IPS-18a (cell line): Measurements from ENCODE around the gene NOXRED1.
A peak's percentile ranks its signal among the peaks of the same experiment; 100 is the strongest.

ENCODE experiments used
- H3K27ac ChIP-seq: one replicate; pipeline ENCODE4 v1.5.1; 2013; ENCODE audit warnings: low read length
- H3K27me3 ChIP-seq: one replicate; pipeline ENCODE4 v1.6.1; 2013; ENCODE audit warnings: mild to moderate bottlenecking, low read length; ENCODE audit not compliant: control insufficient read depth, insufficient read depth
- H3K36me3 ChIP-seq: one replicate; pipeline ENCODE4 v1.6.1; 2013; ENCODE audit warnings: low read depth, low read length; ENCODE audit not compliant: control insufficient read depth
- H3K4me1 ChIP-seq: one replicate; pipeline ENCODE4 v1.6.1; 2013; ENCODE audit warnings: low read depth, low read length; ENCODE audit not compliant: control insufficient read depth
- H3K4me3 ChIP-seq: one replicate; pipeline ENCODE4 v1.5.1; 2013; ENCODE audit warnings: low read length
- H3K9ac ChIP-seq: one replicate; pipeline ENCODE4 v1.6.1; 2013; ENCODE audit warnings: mild to moderate bottlenecking, low read length, moderate library complexity
- H3K9me3 ChIP-seq: one replicate; pipeline ENCODE4 v1.6.1; 2013; ENCODE audit warnings: low read depth, low read length; ENCODE audit not compliant: control insufficient read depth

The NOXRED1 gene

GRCh38 chr14:77423423-77423822 lies at the start of gene NOXRED1:
NOXRED1 (minus strand) TSS chr14:77423523; CDS start chr14:77422889, 634 bp downstream.
- Histone ChIP-seq H3K9ac (no peak within 1 kb of the TSS), H3K36me3 (peaks cover 12% of the 10 kb centered on the region), H3K9me3 (peaks cover 3% of the 10 kb centered on the region), H3K27ac (no peak within 1 kb of the TSS), H3K4me3 (no peak within 1 kb of the TSS), H3K27me3 (no peaks in the 10 kb centered on the region), H3K4me1 (peaks cover 11% of the 10 kb centered on the region)

DNA sequence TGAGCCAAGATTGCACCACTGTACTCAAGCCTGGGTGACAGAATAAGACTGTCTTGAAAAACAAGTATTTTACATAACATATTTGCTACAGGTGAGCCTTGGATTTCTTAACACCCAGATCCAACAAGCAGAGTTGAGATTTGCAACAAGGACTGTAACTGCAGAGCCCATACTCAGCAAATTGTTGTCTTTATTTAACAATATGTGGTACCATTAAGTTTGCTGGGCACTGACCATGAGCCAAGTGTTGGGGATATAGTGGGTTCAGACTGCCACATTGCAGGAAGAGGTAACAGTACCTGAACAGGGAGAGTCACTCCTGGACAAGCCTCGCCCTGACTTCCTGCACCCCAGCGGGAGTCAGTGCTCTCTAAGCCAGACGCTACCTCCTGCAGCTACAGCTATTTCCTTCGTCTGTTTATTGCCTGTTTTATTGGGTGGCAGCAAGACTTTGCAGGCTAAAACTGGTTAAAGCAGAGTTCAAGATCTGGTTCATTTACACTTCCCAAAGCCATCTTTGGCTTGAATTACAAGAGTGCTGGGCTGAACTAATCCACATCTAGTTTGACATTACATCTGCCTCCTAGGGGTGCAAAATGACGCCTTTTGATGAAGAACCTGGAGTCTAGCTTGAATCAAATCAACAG lies 47.0 kb upstream of the NOXRED1 start:
- no peak overlapping the region for H3K27ac ChIP-seq
- H3K9ac ChIP-seq = no peak overlapping the region
- H3K4me3 ChIP-seq = no peak overlapping the region

GRCh38 chr14:77469539-77469938 lies 46.2 kb upstream of the NOXRED1 start:
- Histone ChIP-seq H3K36me3 (peaks cover 46% of the 10 kb centered on the region), H3K27me3 (no peaks in the 10 kb centered on the region), H3K9me3 (no peaks in the 10 kb centered on the region), H3K4me1 (peaks cover 2% of the 10 kb centered on the region), H3K4me3 (no peak overlapping the region), H3K9ac (no peak overlapping the region), H3K27ac (no peak overlapping the region)

More for the DNA sequence above, 47.0 kb upstream of the NOXRED1 start:
- H3K9me3 ChIP-seq = no peaks in the 10 kb centered on the region
- no peaks in the 10 kb centered on the region for H3K27me3 ChIP-seq
- peaks cover 38% of the 10 kb centered on the region for H3K36me3 ChIP-seq
- H3K4me1 ChIP-seq = peaks cover 2% of the 10 kb centered on the region

- H3K27me3 ChIP-seq = no peaks in the 10 kb centered on the region
- H3K9ac ChIP-seq = no peak overlapping the region
- H3K4me3 ChIP-seq = no peak overlapping the region
- no peaks in the 10 kb centered on the region for H3K9me3 ChIP-seq
- peaks cover 2% of the 10 kb centered on the region for H3K4me1 ChIP-seq
- peaks cover 50% of the 10 kb centered on the region for H3K36me3 ChIP-seq
- H3K27ac ChIP-seq = no peak overlapping the region
Measured at GRCh38 chr14:77469067-77469505, 45.8 kb upstream of the NOXRED1 start.

- H3K27me3 ChIP-seq = no peaks in the 10 kb centered on the region
- H3K4me3 ChIP-seq = no peak overlapping the region
- H3K36me3 ChIP-seq = peaks cover 61% of the 10 kb centered on the region
- H3K27ac ChIP-seq = no peak overlapping the region
- H3K9me3 ChIP-seq = no peaks in the 10 kb centered on the region
- no peak overlapping the region for H3K9ac ChIP-seq
- peaks cover 2% of the 10 kb centered on the region for H3K4me1 ChIP-seq
Measured at GRCh38 chr14:77467801-77468200, 44.5 kb upstream of the NOXRED1 start.

DNA sequence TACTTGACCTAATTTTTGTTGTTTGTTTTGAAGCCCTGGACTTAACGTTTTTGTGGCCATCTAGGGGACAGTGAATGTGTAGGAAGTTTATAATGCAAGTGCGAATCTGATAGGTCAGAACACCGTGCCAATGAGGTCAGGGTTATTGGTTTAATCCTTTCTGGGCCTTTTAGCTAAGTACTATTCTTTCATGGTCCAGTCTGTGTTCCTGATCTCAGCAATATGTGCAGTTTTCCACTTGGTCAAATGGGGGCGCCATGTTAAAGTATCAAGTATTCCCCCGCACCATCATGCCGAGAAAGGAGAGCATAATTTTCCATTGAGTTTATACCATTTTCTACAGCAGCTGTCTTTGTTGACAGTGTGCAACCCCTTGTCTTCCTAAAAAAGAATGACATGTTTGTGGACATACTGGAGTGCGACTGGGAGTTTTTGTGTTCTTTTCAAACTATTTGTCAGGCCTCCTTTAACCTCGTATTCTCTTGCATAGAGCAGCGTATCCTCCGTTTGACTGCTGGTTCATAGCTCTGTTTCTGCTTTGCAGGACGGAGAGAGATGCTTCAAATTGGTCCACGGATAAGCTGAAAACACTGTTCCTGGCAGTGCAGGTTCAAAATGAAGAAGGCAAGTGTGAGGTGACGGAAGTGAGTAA lies 35.9 kb upstream of the NOXRED1 start:
- H3K27ac ChIP-seq = no peak overlapping the region
- peak overlapping the region; percentile 99 for H3K4me3 ChIP-seq
- peaks cover 41% of the 10 kb centered on the region for H3K36me3 ChIP-seq
- H3K9ac ChIP-seq = peak overlapping the region; percentile 97
- no peaks in the 10 kb centered on the region for H3K27me3 ChIP-seq
- H3K9me3 ChIP-seq = no peaks in the 10 kb centered on the region
- no peaks in the 10 kb centered on the region for H3K4me1 ChIP-seq

GRCh38 chr14:77458249-77458950 lies 35.1 kb upstream of the NOXRED1 start:
- H3K9me3 ChIP-seq = no peaks in the 10 kb centered on the region
- H3K27ac ChIP-seq = peak overlapping the region; percentile 99
- no peaks in the 10 kb centered on the region for H3K27me3 ChIP-seq
- H3K9ac ChIP-seq = peak overlapping the region; percentile 97
- peaks cover 34% of the 10 kb centered on the region for H3K36me3 ChIP-seq
- no peaks in the 10 kb centered on the region for H3K4me1 ChIP-seq
- H3K4me3 ChIP-seq = peak overlapping the region; percentile 99

GRCh38 chr14:77457522-77458248 lies 34.4 kb upstream of the NOXRED1 start, which contains the start of the genes AHSA1 and VIPAS39:
AHSA1 (plus strand) TSS chr14:77458093; CDS start chr14:77458190, 97 bp downstream.
VIPAS39 (minus strand) TSS chr14:77457601; CDS start chr14:77454102, 3,499 bp downstream.
- H3K9ac ChIP-seq = peak within 1 kb of the TSS; percentile 97
- no peaks in the 10 kb centered on the region for H3K9me3 ChIP-seq
- H3K27me3 ChIP-seq = no peaks in the 10 kb centered on the region
- peak within 1 kb of the TSS; percentile 99 for H3K27ac ChIP-seq
- no peaks in the 10 kb centered on the region for H3K4me1 ChIP-seq
- peaks cover 33% of the 10 kb centered on the region for H3K36me3 ChIP-seq
- peak within 1 kb of the TSS; percentile 99 for H3K4me3 ChIP-seq

- no peaks in the 10 kb centered on the region for H3K4me1 ChIP-seq
- H3K4me3 ChIP-seq = peak overlapping the region; percentile 99
- peak overlapping the region; percentile 97 for H3K9ac ChIP-seq
- peaks cover 27% of the 10 kb centered on the region for H3K36me3 ChIP-seq
- no peak overlapping the region for H3K27ac ChIP-seq
- H3K9me3 ChIP-seq = no peaks in the 10 kb centered on the region
- H3K27me3 ChIP-seq = no peaks in the 10 kb centered on the region
Measured at GRCh38 chr14:77457115-77457521, 33.8 kb upstream of the NOXRED1 start.

- H3K27ac ChIP-seq = no peak overlapping the region
- no peak overlapping the region for H3K9ac ChIP-seq
- H3K36me3 ChIP-seq = peaks cover 18% of the 10 kb centered on the region
- H3K4me3 ChIP-seq = peak overlapping the region; percentile 99
- H3K4me1 ChIP-seq = no peaks in the 10 kb centered on the region
- H3K9me3 ChIP-seq = no peaks in the 10 kb centered on the region
- H3K27me3 ChIP-seq = no peaks in the 10 kb centered on the region
Measured at GRCh38 chr14:77455966-77456640, 32.8 kb upstream of the NOXRED1 start.
